Head of caudate nucleus (tissue), 42 donors: ENCODE measurements around the gene PTGER3.
A peak's percentile ranks its signal among the peaks of the same experiment; 100 is the strongest.
"Not testable (repeated sequence)": the region's sequence is repeated elsewhere in the genome, so short reads cannot be mapped to it uniquely, and the experiment has no call there.

ENCODE experiments used
- DNase-seq, 42 donors: peaks; one replicate each; pipeline versions ENCODE4 v3.0.0 to v3.0.0-alpha.2; 2020 to 2021; ENCODE audit warnings: mixed read lengths in 7 of 42
- intact Hi-C: fragments of 100-400 bp; cut with DNase I; formaldehyde crosslinking; loops from one replicate; pipeline ENCODE4 v1.15.0; 2022

PTGER3 gene

GRCh38 chr1:71026093-71026492 lies 21.5 kb downstream of the PTGER3 start:
- DNase-seq, result no peak
- intact Hi-C loops, result no loop called here

GRCh38 chr1:71023515-71023914 lies 24.1 kb downstream of the PTGER3 start:
- no peak for DNase-seq
- intact Hi-C loops, result no loop called here

GRCh38 chr1:71019233-71019969 lies 28.2 kb downstream of the PTGER3 start:
- intact Hi-C loops, result no loop called here
- peak in 27 of 42 donors; percentile 3 to 58 (median 22) for DNase-seq

- intact Hi-C loops, result no loop called here
- no peak for DNase-seq
Measured at GRCh38 chr1:71018791-71019190, 28.8 kb downstream of the PTGER3 start.

DNA sequence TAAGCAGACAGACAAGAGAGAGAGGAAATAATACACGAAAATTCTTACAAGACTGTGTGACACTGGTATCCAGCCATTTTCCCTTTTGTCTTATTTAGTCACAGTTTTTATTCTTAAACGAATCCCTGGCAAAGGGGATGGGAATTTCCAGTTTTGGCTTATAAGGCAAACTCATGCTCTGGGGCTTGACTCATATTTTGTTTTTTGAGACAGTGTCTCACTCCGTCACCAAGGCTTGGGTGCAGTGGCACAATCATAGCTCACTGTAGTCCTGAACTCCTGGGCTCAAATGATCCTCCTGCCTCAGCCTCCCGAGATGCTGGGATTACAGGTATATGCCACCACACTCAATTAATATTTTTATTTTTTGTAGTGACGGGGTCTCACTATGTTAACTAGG lies 31.9 kb downstream of the PTGER3 start:
- DNase-seq, result no peak
- intact Hi-C loops, result no loop called here

GRCh38 chr1:71014178-71014579 lies 33.4 kb downstream of the PTGER3 start:
- intact Hi-C loops, result no loop called here
- DNase-seq, result no peak

DNA sequence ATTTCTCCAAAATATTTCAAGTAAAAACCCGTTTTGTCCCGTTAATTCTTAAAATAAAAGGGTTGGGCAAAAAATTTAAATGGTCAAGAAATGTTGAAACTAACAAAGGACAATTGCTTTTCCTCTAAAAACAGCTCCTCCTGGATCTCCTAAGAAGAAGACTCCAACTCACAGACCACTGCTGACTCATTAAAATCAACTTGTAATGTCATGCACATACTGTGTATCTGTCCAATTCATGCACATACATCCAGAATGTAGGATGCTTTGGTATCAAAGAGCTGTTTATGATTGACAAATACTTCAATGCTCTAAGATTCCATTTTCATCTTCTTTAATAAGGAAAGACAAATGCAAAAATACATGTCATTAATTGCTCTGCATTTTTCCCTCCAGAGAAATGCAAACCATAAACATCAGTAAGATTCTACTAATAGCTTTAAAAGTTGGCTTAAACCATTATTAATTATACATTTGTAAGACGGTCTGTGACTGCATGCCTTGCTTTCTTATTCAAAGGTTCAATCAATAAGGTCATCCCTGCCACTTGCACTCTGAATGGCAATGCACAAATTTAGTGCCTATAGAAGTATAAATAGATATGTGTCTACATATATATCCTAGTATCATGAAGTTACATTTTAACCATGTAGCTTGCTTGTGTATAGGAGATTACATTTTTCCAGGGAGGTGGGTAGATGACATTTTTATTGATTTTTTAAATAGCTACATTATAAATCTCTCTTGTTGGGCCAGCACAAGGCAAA lies 44.7 kb downstream of the PTGER3 start:
- intact Hi-C loops, result no loop called here
- no peak for DNase-seq

GRCh38 chr1:71001624-71002023 lies 46.0 kb downstream of the PTGER3 start:
- no peak for DNase-seq
- intact Hi-C loops, result no loop called here

GRCh38 chr1:70997793-70998192 lies 49.8 kb downstream of the PTGER3 start:
- DNase-seq, result no peak
- intact Hi-C loops, result no loop called here

DNA sequence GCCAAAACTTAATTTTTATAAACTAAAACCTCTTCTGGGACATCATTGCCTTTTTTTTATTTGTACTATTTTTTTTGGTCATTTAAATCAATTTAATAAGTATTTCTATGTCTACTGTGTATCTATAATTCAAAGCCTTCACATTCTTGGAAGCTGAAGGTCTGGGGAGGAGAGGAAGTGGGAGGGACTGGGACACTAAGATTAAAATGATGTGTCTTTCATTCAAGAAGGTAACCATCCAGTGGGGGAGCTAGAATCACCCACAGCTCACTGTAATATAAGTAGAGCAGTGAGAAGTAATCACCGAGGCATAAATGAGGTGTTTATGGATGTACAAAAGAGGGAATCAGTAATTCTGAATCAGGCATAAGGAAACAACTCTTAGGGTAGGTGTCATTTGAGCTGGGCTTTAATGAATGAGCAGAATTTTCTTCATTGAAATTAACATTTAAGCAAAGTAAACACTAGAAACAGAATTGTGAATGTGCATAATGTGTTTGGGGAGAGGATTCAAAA lies 52.8 kb downstream of the PTGER3 start:
- intact Hi-C loops, result no loop called here
- no peak for DNase-seq

GRCh38 chr1:70993798-70994197 lies 53.8 kb downstream of the PTGER3 start:
- no peak for DNase-seq
- intact Hi-C loops, result no loop called here

DNA sequence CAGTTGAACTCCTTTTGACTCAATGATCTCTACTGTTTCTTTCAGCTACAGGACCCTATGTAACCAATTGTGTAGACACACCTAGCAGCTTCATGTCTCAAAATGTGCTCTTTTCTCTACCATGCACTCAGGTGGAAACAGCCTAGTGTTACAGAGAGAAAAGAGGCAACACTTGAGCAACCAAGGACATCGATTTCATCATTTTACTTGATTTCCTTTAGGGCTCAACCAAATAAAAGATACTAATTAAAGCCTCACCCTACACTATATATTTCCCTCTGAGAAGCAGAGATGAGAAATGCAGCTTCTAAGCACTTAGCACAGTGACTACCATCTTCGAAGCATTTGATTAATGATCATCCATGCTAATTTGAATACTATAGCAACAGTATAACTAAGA lies 55.1 kb downstream of the PTGER3 start:
- intact Hi-C loops, result no loop called here
- no peak for DNase-seq

GRCh38 chr1:70990469-70991253 lies 57.0 kb downstream of the PTGER3 start:
- intact Hi-C loops, result no loop called here
- DNase-seq, result no peak

DNA sequence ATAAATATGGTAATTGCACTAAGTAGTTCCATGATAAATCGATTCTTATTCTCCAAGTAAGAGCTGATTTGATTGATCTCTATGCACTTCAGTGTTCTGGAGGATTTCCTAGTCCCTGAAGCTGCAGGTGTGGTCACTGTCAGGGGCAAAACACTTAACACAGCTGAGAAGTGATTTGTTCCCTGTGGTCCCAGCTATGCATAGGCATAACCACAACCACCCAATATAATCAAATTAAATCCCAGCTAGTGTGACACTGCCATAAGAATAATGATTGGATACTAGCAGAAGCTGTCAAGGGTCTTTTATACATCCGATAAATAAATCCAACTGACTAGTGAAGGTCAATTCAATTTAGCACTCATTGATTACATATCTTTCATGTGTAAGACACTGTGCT lies 60.1 kb downstream of the PTGER3 start:
- no peak for DNase-seq
- intact Hi-C loops, result no loop called here

DNA sequence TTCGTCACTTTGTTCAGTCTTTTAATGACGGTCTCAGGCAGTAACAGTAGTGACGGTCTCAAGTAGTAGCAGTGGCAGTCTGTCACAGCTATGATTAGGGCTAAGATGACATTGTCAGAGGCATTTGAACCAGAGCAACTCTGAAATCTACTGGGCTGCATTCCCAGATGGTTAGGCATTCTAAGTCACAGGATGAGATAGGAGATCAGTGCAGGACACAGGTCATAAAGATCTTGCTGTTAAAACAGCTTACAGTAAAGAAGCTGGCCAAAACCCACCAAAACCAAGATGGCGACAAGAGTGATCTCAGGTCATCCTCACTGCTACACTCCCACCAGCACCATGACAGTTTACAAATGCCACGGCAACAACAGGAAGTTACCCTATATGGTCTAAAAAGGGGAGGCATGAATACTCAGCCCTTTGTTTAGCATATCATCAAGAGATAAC lies 61.8 kb downstream of the PTGER3 start:
- intact Hi-C loops, DNase-seq: not testable (repeated sequence)

GRCh38 chr1:70985278-70985677 lies 62.3 kb downstream of the PTGER3 start:
- intact Hi-C loops, result not testable (repeated sequence)

DNA sequence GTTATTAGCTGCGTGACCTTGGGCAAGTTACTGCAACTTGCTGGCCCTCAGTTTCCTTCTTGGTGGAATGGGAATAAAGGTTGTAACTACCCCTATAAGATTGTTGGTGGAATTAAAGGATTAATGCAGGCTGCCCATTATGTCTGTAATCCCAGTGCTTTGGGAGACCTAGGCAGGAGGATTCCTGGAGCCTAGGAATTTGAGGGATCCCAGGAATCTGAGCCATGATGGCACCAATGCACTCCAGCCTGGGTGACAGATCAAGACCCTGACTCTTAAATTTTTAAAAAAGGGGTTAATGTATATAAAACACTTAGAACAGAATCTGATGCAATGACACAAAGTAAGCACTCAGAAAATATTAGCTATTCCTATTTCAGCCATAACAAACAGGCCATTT lies 67.3 kb downstream of the PTGER3 start:
- intact Hi-C loops, result no loop called here

More at GRCh38 chr1:70985278-70985677, 62.3 kb downstream of the PTGER3 start:
- DNase-seq, result not testable (repeated sequence)

GRCh38 chr1:70979881-70980280 lies 67.7 kb downstream of the PTGER3 start:
- intact Hi-C loops, result no loop called here
- peak in 1 of 42 donors; percentile 5 for DNase-seq

More for the DNA sequence above, 67.3 kb downstream of the PTGER3 start:
- DNase-seq, result no peak

DNA sequence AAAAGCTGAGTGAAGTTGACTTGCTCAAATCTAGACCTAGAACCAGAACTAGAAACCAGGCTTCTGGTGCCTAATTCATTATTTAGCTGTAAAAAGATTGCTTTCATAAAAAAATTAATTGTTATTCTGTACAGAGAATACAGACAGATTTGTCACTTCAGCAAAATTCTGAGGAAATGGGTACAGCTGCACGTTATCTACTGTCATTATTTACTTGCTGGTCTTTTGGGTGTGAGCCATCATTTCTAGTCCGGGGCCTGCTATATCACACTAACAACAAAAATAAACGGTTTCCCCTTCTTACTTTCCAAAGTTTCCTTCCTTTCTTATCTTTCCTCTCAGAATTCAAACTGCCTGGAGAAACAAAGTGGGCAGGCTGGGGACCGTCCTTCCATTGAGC lies 68.3 kb downstream of the PTGER3 start:
- intact Hi-C loops, result no loop called here

DNA sequence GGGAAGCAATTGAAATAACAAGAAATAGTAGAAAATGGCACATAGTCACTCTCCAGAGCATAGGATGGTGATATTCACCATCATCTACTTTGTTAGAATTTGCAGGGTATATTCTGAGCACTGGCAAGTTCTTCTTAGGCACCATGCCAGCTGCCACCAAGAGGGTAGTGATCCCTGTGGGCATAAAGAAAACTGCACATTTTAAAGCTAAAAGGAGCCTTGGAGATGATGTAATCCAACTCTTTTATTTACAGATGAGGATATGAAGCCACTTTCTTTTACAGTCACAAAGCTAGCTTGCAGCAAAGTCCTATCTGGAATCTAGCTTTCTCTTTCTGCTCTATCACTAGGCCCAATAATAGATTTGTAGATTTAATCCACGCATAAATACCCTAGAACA lies 69.0 kb downstream of the PTGER3 start:
- intact Hi-C loops, result no loop called here
- peak in 1 of 42 donors; percentile 5 for DNase-seq

More for the DNA sequence above, 68.3 kb downstream of the PTGER3 start:
- no peak for DNase-seq
